ENCODE data around the gene ISYNA1.

The ISYNA1 gene

DNA sequence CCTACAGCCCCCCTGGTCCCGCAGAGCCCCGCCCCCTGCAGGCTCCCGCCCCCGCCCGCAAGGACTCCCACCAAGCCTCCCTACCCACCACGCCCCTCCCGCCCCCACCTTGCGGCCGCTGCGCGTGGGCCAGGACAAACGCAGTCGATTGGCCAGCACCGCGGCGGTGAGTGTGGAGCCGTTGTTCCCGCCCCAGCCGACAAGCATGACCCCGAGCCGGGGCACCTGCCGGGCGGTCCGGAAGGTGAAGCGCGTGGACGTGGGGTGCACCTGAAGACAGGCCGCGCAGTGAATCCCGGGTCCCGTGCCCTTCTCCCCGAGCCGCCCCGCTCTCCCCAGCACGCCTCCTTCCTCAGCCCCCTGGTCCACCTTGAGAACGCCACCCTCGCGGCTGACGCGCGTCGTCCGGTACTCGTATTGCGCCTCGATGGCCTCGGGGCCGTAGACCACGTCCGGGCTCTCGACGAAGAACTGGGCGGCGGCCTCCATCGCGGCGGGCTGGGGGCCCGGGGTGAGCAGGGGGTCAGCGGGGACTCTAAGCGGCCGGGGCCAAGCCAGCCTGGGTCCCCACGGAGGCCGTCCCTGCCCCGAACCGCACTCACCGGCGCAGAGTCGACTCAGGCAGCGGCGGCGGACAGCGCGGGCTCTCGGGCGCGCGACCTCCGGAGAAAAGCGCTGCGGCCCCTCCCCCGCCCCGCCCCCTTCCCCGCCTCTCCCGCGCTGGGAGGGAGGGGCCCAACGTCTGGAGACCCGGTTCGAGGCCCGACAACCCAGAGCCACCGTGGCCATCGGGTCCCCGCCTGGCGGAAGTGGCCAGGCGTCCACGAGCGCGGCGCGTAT is at the start of gene ISYNA1:
Gene ISYNA1 (minus strand): TSS at position 643 of the 840 bp plus-strand sequence. CDS start 154 bp downstream, at position 489.
- peak; percentile 62 for DNase-seq

DNA sequence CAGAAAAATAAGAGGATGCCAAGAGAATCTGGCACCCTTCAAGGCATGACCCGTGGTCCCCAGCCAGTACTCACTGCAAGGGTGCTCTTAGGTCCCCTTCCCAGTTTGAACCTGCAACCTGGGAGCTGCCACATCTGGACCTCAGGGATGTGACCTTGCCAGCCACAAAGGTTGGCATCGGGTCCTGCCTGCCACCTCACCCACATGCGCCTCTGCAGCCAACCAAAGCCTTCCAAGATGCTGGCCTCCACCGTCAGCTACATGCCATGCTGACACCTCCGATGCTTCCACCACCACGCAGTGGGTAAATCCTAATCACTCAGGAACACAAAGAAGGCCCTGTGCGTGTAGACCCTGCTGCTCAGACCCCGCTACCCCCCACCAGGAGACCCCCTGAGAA is 48.8 kb upstream of the ISYNA1 start:
- DNase-seq, result no peak

DNA sequence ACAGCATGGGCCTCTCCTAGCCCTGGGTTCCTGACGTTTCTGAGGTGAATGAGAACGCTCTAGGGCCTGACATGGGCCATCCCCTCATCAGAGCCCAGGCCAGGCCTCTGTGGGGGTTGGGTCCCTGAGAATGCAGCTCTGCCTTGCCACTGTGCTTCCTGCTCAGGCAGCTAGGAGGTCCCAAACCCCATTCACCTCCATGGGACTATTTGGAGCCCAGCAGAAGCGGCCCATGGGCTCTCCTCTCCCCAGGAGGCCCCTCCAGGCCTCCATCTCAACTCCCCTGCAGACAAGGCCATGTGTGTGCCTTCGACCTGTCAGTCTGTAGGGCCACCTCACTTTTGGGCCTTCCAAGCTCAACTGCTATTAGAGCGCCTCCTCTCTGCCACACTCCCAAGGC is 47.1 kb upstream of the ISYNA1 start:
- no peak for DNase-seq

DNA sequence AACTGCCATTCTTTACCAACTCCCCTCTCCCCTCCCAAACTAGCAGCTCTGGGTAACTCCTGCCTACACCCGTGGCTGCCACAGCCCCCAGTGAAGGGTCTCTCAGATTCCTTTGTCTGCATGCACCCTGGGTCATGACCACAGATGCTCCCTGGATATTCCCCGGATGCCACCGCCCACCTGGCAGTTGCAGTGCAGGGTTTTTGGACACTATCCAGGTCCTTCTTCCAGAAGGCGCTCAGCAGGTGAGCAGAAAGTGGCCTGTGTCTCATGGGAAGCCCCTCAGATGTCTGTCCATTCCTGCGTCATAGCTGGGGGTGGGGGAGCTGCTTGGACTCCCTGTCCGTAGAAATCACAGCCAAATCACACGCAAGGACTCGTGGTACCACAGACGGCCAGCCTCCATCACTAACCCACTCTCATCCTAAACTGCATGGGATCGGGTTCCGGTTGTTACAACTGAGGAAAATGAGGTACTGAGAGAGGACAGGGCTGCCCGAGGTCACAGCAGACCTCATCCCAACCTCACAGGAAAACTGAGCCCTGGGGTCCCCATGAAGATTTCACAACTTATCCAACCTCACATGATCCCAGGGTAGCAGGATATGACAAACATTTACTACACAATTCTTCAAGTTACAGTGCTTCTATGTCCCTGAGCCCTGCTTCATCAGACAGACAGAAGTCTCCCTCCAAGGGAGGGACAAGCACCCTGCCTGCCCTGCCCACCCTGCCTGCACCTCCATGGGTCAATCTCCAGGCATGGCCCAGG is 45.4 kb upstream of the ISYNA1 start:
- DNase-seq, result no peak

DNA sequence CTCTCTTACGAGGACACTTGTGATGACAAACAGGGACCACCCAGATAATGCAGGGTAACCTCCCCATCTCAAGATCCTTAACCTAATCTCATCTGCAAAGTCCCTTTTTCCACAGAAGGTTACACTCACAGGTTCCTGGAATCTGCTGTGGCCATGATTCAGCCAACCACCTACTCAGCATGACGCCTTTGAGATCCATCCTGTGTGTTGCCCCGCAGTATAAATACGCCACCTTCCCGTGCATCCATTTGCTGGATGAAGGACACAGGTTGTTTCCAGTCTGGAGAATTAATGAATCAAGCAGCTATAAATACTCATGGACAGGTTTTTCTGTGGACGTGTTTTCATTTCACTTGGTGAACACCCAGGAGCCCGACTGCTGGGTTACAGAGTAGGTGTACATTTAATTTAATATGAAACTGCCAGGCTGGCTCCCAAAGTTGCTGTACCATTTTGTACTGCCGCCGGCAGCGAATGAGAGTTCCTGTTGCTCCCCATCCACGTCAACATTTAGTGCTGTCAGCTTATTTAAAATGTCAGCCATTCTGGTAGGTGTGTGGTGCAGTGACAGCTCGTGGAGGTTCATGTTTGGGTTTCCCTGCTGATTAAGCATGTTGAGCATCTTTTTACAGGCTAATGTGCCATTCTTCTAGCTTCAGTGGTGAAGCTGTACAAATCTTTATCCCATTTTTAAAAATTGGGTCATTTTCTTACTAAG is 43.7 kb upstream of the ISYNA1 start:
- no peak for DNase-seq

DNA sequence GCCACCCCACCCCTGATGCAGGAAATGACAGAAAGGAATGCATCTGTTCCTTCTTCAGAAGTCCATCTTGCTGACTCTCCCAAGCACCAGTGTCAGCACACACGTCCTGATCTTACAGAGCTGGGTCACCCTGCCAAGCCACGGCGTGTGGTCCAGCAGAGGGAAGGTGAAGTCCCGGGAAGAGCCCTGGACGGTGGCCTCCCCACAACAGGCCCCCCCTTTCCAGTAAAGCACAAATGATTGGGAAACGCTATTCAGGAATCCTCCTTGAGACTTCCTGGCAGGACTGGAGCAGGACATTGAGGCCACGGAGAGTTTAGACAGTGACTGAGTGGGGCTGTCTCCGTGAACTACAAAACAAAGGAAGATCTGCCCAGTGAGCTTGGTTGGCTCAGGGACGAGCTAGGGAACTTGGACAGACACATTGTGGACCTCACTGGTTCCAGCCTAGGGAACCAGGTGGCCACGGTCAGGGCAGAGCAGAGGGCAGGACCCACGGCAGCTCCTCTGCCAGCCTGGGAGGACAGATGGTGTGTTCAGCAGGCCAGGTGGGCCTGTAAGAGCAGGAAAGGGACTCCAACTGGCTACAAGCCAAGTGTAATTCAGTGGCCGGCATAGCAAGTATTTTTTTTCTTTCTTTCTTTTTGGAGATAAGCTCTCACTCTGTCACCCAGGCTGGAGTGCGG is 42.2 kb upstream of the ISYNA1 start:
- DNase-seq, result no peak

DNA sequence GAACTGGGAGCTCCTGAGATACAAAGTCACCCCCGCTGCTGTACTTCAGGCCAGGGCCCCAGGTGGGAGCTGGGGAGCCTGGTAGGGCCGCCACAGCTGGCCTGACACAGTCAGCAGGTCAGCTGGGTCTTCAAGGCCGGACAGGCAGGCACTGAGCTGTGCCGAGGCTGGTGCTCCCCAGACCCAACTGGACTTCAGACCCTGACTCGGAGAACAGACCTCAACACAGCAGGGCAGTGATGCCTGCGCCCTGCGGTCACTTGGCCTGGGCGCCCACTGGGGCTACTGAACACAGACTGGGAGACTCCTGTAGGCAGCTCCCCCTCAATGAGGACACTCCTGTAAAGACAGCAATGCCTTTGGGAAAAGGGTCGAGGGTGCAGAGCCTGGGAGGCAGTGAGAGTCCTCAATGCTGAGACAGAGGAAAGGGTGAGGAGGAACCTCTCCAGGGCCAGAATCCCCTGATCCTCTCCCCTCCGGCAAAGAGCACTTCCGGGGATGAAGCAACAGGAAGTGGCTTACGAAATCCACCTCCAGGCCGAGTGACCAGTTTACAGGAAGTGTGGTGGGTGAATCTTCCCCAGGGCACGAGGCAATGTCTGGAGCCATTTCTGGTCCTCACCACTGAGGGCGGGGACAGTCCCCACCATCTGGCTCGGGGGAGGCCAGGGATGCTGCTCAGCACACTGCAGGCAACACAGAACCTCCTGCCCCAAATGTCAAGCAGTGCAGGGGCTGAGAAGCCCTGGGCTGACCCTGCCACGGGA is 40.8 kb upstream of the ISYNA1 start:
- DNase-seq, result peak; percentile 71

DNA sequence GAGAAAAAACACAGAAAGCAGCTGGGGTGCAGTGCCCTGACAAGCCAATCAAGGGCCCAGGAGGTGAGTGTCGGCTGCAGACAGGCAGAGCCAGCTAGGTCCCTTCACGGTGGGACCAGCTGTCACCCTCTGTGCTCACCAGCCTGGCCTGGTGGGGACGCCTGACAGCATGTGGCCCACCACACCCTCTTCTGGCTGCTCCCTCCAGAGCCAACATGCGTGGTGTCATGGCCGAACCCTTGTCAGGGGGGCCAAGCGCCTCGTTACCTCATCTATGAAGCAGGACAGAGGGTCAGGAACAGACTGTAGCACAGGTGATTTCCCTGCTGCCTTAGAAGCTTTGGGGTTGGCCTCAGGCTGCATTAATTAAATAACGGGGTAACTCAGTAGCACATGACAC is 40.0 kb upstream of the ISYNA1 start:
- DNase-seq, result no peak

DNA sequence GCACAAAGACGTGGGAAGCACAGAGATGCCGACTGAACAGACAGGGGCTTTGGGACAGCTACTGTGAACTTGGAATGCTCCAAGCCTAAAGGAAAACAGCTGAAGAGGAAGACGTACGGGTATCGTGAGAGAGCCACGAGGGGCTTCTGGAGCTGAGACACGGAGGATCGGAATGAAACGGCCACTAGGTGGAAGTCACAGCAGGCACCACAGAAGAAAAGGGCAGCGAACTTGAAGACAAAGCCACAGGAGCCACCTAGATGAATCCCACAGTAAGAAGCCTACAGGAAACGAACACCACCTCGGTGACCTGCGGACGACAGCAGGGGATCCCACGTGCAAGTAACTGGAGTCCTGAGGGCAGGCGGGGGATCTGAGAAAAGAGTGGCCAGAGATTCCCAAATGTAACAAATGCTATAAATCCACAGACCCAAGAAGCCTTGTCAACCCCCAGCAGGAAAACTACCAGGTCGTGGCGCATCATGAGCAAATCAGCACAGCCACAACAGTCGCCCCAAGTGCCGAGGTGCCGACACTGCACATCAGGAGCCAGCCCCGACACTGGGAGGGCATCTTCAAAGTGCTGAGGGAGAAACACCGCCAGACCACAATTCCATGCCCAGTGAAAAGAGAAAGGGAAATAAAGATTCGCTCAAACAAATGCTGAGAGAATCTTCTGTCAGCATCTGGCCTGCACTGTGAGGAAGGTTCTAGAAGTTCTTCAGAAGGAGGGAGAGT is 39.3 kb upstream of the ISYNA1 start:
- DNase-seq, result no peak

DNA sequence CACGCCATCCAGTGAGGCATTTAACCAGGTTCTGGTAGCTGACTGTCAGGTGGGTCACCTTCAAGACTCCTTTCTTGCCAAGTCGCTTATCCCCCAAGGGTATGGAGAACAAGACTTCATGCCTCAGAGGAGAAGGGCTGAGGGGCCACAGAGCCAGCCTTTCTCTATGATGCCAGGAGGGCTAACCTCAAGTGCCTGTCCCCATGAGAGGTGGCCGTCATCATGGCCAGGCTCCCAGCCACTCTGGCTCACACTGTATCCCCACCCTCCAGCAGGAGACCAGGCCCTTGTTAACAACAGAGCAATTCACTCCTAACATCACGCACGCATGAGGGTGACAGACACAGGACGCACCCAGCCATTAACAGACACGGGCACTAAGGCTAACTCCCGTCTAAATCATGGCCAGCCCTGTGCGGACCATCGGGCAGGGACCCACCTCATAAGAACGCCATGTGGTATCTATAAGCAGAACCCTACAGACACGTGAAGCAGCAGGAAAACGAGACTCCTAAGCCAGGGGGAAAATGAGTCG is 38.6 kb upstream of the ISYNA1 start:
- DNase-seq, result no peak

DNA sequence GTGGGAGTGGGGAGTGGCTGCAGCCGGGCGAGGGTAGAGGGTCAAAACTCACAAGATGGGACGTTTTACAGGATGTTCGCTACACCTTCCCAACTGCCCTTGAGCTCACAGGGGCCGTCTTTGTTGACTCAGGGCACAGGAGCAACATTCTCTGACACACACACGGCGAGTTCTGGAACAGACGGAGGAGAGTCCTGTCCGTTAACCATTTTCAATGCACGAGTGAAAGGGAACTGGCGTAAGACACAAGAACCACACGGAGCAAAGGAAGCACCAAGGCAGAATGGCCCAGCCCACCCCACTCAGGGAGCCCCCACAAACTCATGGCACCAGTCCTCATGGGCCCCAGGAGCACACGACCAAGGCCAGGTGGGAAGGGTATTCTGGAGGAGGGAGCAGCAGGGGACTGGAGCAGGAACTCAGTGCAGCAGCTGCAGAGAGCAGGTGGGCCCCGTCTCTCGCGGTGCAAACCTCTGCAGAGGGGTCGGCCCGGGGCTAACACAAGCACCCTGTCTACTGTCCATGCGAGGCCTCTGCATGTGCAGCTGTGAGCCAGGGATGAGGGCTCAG is 37.9 kb upstream of the ISYNA1 start:
- no peak for DNase-seq

DNA sequence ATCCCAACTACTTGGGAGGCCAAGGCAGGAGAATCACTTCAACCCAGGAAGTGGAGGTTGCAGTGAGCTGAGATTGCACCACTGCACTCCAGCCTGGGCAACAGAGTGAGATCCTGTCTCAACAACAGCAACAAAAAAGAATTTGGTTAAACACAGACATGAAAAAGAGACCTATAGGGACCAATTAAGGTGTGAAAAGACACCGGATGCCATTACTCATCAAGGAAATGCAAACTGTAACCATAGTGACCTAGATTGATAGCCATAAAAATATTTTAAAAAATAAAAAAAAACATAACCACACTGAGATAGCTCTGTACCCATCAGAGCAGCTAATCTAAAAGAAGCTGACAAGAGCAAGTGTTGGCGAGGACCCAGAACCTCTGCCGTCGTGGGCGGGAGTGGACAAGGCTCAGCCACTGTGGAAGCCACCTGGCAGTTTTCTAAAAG is 37.1 kb upstream of the ISYNA1 start:
- no peak for DNase-seq

DNA sequence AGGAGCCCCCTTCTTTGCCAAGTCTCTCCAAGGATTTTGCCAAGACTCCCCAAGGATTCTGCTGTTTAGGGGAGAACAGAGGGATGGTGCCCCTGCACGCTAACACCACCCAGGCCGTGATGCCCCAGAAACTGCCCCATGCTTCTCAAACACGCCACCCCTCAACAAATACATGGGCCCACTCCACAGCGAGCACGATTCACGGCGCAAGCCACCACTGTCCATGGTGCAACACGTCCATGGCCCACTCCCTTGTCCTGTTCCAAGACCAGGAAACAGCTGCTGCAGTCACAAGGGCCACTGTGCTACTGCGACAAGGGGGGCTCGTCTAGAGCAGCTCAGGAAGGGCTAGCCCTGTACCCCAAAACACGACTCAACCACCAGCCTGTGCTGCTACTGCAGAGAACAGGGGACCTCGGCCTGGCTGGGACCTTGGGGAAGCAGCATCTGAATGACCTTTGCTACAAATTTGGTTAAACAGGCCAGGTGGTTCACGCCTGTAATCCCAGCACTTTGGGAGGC is 36.5 kb upstream of the ISYNA1 start:
- no peak for DNase-seq

DNA sequence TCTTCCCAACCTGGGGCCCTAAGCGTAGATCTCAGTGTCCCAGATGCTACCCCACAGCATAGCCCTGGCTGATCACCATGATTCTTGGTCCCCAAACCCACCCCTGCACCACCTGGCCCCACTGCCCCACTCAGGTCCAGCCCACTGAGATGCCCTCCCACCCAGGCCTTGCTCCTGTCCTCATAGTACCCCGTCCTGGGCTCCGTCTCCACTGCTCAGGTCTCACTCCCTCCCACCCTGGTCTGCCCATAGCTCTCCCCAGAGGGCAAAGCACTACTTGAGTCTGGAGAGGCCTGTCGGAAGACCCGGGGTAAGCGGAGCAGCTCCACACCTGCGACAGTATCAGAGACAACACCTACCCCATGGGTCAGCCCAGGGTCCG is 35.8 kb upstream of the ISYNA1 start:
- DNase-seq, result no peak

DNA sequence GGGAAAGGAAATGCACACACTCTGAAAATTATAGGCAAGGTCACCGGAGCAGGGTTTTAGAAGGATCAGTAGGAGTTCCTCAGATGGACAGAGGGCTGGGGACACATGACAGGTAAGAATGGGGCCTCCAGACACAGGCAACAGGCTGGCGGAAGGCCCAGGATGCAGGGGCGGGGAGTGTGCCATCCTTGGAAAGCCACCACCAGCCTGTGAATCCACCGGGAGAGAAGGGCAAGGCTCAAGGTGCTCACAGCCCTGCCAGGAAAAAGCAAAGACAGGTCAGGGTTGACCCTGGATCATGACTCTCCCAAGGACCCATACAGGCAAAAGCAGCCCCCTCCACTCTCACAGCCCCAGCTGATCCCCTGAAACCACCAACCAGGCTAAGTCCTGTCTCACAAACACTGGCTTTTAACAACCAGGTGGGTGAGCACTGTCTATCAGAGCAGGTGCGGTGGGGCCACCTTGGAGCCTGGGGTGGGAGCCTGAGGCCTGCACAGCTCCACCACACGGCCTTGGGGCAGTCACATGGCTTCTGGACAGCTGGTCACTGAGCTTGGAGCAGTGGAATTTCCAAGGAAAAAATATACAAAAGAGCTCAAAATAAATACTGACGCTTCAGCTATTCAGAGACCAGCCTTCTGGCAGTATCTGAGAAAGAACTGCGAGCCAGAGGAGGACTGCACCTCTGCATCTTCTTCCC is 35.2 kb upstream of the ISYNA1 start:
- no peak for DNase-seq

DNA sequence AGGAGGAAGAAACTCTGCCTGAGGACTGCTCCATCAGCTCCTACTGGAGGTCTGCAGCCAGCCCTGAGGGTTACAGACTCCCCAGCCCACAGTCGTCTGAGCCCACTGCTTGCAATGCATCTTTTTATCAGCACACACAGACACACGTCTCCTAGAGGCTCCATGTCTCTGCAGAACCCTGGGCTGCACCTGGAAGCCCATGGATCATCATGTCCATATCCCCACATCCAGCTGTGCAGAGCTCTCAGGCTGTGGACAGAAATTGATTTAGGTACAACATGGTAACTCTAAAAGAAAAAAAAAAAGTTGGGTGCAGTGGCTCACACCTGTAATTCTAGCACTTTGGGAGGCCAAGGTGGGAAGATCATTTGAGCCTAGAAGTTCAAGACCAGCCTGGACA is 32.9 kb upstream of the ISYNA1 start:
- no peak for DNase-seq

DNA sequence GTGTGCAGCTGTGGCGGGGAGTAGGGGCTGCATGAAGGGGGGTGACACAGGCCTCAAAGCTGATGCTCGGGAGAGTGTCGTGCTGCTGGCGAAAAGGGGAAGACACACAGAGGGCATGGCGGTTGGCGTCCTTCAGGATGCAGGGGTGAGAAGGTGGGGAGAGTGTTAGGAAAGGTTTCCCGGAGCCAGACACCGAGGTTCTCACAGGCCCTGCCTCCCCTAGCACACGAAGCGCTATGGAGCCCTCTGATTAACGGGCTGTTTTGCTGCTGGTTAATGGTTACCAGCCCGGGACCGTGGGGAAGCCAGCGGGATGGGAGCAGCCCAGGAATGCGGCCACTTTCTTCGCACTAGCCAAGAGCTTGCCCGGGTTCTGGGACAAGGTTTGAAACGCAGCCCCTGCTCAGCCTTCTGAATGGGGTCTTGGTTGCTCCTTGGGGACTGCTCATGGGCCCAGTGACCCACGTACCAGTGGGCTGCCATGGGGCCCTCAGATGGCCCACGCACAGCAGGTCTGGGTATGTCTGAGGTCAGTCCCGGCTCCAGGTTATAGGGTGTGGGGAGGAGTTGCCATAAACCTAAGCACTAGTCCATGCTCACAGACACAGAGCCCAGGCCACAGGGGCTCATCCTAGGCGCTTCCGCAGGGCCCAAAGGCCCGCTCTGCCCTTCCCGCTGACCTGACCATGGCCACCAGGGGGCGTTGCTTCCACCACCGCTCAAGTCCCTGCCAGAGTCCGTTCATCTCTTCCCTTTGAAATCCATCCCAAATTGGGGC is 31.3 kb upstream of the ISYNA1 start:
- peak; percentile 67 for DNase-seq

DNA sequence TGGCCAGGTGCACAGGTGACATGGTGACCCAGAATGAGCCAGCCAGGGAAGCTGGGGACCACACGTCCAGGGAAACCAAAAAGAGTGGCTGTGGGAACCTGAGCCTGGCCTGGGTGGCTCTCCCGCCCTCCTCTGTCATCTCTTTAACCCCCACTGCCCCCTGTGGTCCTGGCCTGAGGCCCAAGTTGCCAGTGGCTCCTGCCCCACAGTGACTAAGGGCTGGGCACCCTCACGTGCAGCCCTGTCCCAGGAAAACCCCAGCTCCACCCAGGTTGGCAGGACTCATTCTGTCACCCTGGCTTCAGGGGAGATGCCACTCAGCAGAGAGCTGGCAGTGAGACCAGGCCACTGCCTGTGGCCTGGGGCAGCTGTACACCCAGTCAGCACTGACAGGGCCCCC is 30.6 kb upstream of the ISYNA1 start:
- DNase-seq, result no peak

DNA sequence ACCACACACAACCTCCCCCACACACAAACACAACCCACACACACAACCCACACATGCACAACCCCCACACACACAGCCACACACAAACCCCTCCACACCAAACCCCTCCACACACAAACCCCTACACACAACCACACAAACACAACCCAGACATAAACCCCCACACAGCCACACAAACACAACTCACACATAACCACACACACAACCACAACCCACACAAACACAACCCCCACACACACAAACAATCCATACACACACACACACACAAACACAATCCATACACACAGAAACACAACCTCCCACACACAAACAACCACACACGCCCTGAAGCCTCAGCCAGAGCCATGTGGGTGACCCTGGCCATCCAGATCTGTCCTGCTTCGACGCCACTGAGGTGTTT is 30.0 kb upstream of the ISYNA1 start:
- DNase-seq, result no peak

All from activated naive CD4-positive, alpha-beta T cell treated with Interleukin-2 at 50 U/mL for 16 hours (primary cell).